Activated T-cell treated with anti-CD3 and anti-CD28 coated beads for 48 hours (primary cell): ENCODE data around the gene DNAJC3.
"Not testable (repeated sequence)": the region's sequence is repeated elsewhere in the genome, so short reads cannot be mapped to it uniquely, and the experiment has no call there.

Source experiments
- DNase-seq: peaks from one replicate; pipeline ENCODE4 v3.0.0-alpha.2; 2020; ENCODE audit warnings: low read depth

The DNAJC3 gene

GRCh38 chr13:95676762-95677563 lies at the start of gene DNAJC3:
DNAJC3 (plus strand) TSS chr13:95677139; CDS start chr13:95677256, 117 bp downstream.
- peak; percentile 98 for DNase-seq

- no peak for DNase-seq
These were observed 49.3 kb upstream of the DNAJC3 start for GRCh38 chr13:95627590-95627989.

GRCh38 chr13:95628488-95628887 lies 48.5 kb upstream of the DNAJC3 start:
- no peak for DNase-seq

GRCh38 chr13:95629071-95629470 lies 47.9 kb upstream of the DNAJC3 start:
- no peak for DNase-seq

- no peak for DNase-seq
These were observed 46.3 kb upstream of the DNAJC3 start for GRCh38 chr13:95630593-95630992.

- no peak for DNase-seq
These were observed 40.1 kb upstream of the DNAJC3 start for GRCh38 chr13:95636853-95637252.

GRCh38 chr13:95641291-95642027 lies 35.5 kb upstream of the DNAJC3 start:
- DNase-seq, result no peak

GRCh38 chr13:95642028-95642621 lies 34.8 kb upstream of the DNAJC3 start:
- DNase-seq, result no peak

GRCh38 chr13:95642999-95643398 lies 33.9 kb upstream of the DNAJC3 start:
- DNase-seq, result no peak

GRCh38 chr13:95643571-95643935 lies 33.4 kb upstream of the DNAJC3 start:
- no peak for DNase-seq

- DNase-seq, result no peak
These were observed 32.9 kb upstream of the DNAJC3 start for GRCh38 chr13:95643936-95644598.

- peak; percentile 25 for DNase-seq
These were observed 32.3 kb upstream of the DNAJC3 start, which contains the start of gene DZIP1 for GRCh38 chr13:95644601-95645052. DZIP1 (minus strand) TSS chr13:95644706; CDS start chr13:95642029, 2,677 bp downstream.

- no peak for DNase-seq
These were observed 29.6 kb upstream of the DNAJC3 start for GRCh38 chr13:95647321-95647720.

GRCh38 chr13:95650696-95651095 lies 26.2 kb upstream of the DNAJC3 start:
- no peak for DNase-seq

GRCh38 chr13:95652244-95652764 lies 24.6 kb upstream of the DNAJC3 start:
- no peak for DNase-seq

- DNase-seq, result no peak
These were observed 24.1 kb upstream of the DNAJC3 start for GRCh38 chr13:95652821-95653220.

- DNase-seq, result no peak
These were observed 20.4 kb upstream of the DNAJC3 start for GRCh38 chr13:95656386-95657015.

GRCh38 chr13:95659500-95659899 lies 17.4 kb upstream of the DNAJC3 start:
- DNase-seq, result no peak

GRCh38 chr13:95660981-95661581 lies 15.9 kb upstream of the DNAJC3 start:
- no peak for DNase-seq

- not testable (repeated sequence) for DNase-seq
These were observed 9.7 kb upstream of the DNAJC3 start for GRCh38 chr13:95667235-95667634.

GRCh38 chr13:95671597-95671996 lies 5.3 kb upstream of the DNAJC3 start:
- no peak for DNase-seq
